Measurements from ENCODE around the gene HTR5A. TPM values are rescaled to one million over a fixed set of nuclear protein-coding genes. Genes with fewer than 3 reads are reported as not detected.
"Not testable (repeated sequence)": the region's sequence is repeated elsewhere in the genome, so short reads cannot be mapped to it uniquely, and the experiment has no call there.

The HTR5A gene
- polyA plus RNA-seq (2013, experiment 1 of 4) = not detected
- polyA plus RNA-seq (2013, experiment 2 of 4) = not detected
- not detected for polyA plus RNA-seq (2013, experiment 3 of 4)
- not detected for polyA plus RNA-seq (2013, experiment 4 of 4)

GRCh38 chr7:155069992-155070751 is at the start of gene HTR5A:
Gene HTR5A, plus strand, starts transcription at chr7:155070324. Its CDS starts 576 bp downstream, at chr7:155070900.
- 5 to 6% methylated on average over 48 of the region's 48 CpGs for WGBS, 2 experiments
- no peak within 1 kb of the TSS for H3K27ac ChIP-seq (ENCODE audit: insufficient read depth, low read depth, low read length, poor library complexity, severe bottlenecking)
- peak within 1 kb of the TSS; percentile 28 for H3K4me3 ChIP-seq (ENCODE audit: insufficient read depth, low read depth, low read length)
- H3K9me3 ChIP-seq (ENCODE audit: control insufficient read depth, low read length) = no peaks in the 10 kb centered on the region
- no peaks in the 10 kb centered on the region for H3K4me1 ChIP-seq (ENCODE audit: control insufficient read depth, insufficient read depth, low read length)
- peaks cover 29% of the 10 kb centered on the region for H3K27me3 ChIP-seq (ENCODE audit: control insufficient read depth, insufficient read depth, low read length, poor library complexity, severe bottlenecking)
- H3K36me3 ChIP-seq (ENCODE audit: control insufficient read depth, insufficient read depth, low read length) = no peaks in the 10 kb centered on the region

- Histone ChIP-seq H3K9me3 (ENCODE audit: control insufficient read depth, low read length) (no peaks in the 10 kb centered on the region), H3K27me3 (ENCODE audit: control insufficient read depth, insufficient read depth, low read length, poor library complexity, severe bottlenecking) (no peaks in the 10 kb centered on the region), H3K27ac (ENCODE audit: insufficient read depth, low read depth, low read length, poor library complexity, severe bottlenecking) (no peak overlapping the region), H3K4me1 (ENCODE audit: control insufficient read depth, insufficient read depth, low read length) (no peaks in the 10 kb centered on the region), H3K4me3 (ENCODE audit: insufficient read depth, low read depth, low read length) (no peak overlapping the region), H3K36me3 (ENCODE audit: control insufficient read depth, insufficient read depth, low read length) (no peaks in the 10 kb centered on the region)
- 78 to 79% methylated on average over 5 of the region's 5 CpGs for WGBS, 2 experiments
Measured at GRCh38 chr7:155020996-155021395, 49.1 kb upstream of the HTR5A start.

GRCh38 chr7:155021699-155022145 is 48.4 kb upstream of the HTR5A start:
- no peaks in the 10 kb centered on the region for H3K9me3 ChIP-seq (ENCODE audit: control insufficient read depth, low read length)
- no peaks in the 10 kb centered on the region for H3K4me1 ChIP-seq (ENCODE audit: control insufficient read depth, insufficient read depth, low read length)
- 93 to 95% methylated on average over 7 of the region's 7 CpGs for WGBS, 2 experiments
- H3K27me3 ChIP-seq (ENCODE audit: control insufficient read depth, insufficient read depth, low read length, poor library complexity, severe bottlenecking) = no peaks in the 10 kb centered on the region
- H3K36me3 ChIP-seq (ENCODE audit: control insufficient read depth, insufficient read depth, low read length) = no peaks in the 10 kb centered on the region
- no peak overlapping the region for H3K4me3 ChIP-seq (ENCODE audit: insufficient read depth, low read depth, low read length)
- no peak overlapping the region for H3K27ac ChIP-seq (ENCODE audit: insufficient read depth, low read depth, low read length, poor library complexity, severe bottlenecking)

DNA sequence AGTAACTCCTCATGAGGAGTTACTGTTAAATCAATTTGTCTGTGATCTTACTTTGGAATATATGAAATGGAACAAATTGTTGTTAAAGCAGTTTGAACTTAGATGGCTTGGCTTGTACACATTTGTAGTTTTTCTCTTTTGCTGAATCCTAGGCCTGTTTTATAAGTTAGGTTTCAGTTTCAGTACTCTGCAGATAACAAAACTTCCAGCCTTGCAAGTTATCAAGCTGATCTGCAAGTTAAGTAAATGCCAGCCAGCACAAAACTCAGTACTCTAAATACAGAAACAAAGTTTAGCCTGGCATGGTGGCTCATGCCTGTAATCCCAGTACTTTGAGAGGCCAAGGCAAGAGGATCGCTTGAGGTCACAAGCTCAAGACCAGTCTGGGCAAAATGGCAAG is 42.2 kb upstream of the HTR5A start:
- Histone ChIP-seq H3K9me3 (ENCODE audit: control insufficient read depth, low read length) (no peaks in the 10 kb centered on the region), H3K27me3 (ENCODE audit: control insufficient read depth, insufficient read depth, low read length, poor library complexity, severe bottlenecking) (no peaks in the 10 kb centered on the region), H3K36me3 (ENCODE audit: control insufficient read depth, insufficient read depth, low read length) (no peaks in the 10 kb centered on the region), H3K4me3 (ENCODE audit: insufficient read depth, low read depth, low read length) (no peak overlapping the region), H3K4me1 (ENCODE audit: control insufficient read depth, insufficient read depth, low read length) (no peaks in the 10 kb centered on the region), H3K27ac (ENCODE audit: insufficient read depth, low read depth, low read length, poor library complexity, severe bottlenecking) (no peak overlapping the region)
- 94 to 100% methylated on average over 1 of the region's 1 CpG for WGBS, 2 experiments

DNA sequence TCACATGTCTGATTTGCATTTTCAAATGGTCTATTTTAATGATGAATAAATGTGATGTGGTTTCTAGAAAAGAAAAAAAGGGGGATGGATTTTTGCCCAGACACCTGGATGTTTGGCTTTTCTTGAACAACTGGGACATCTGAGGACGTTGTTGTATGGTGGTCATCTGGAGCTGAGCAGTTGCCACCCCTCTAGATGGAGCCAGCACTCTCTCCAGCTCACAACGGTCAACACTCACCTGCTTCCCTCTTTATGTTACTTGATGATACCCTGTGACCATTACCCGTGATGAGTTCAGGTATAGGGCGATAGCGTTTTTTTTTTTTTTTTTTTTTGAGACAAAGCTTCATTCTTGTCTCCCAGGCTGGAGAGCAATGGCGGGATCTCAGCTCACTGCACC is 37.1 kb upstream of the HTR5A start:
- 89 to 90% methylated on average over 6 of the region's 6 CpGs for WGBS, 2 experiments
- H3K27ac ChIP-seq (ENCODE audit: insufficient read depth, low read depth, low read length, poor library complexity, severe bottlenecking) = no peak overlapping the region

GRCh38 chr7:155034495-155034894 is 35.6 kb upstream of the HTR5A start:
- 90 to 92% methylated on average over 14 of the region's 15 CpGs for WGBS, 2 experiments

More for the DNA sequence above, 37.1 kb upstream of the HTR5A start:
- Histone ChIP-seq H3K4me1 (ENCODE audit: control insufficient read depth, insufficient read depth, low read length) (no peaks in the 10 kb centered on the region), H3K9me3 (ENCODE audit: control insufficient read depth, low read length) (no peaks in the 10 kb centered on the region), H3K4me3 (ENCODE audit: insufficient read depth, low read depth, low read length) (no peak overlapping the region), H3K27me3 (ENCODE audit: control insufficient read depth, insufficient read depth, low read length, poor library complexity, severe bottlenecking) (no peaks in the 10 kb centered on the region), H3K36me3 (ENCODE audit: control insufficient read depth, insufficient read depth, low read length) (no peaks in the 10 kb centered on the region)

DNA sequence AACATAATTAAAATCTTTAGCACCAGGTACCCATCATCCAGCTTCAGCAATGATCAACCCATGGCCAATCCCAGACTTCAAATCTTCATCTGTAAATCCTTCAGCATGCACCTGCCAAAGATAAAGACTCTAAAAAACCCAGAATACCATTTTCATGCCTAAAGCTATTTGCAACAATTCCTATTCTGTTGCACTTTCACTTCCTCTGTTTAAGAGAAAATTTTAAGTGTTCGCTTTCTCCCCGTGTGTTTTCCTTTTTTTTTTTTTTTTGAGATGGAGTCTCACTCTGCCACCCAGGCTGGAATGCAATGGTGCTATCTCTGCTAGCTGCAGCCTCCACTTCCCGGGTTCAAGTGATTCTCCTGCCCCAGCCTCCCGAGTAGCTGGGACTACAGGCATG is 31.8 kb upstream of the HTR5A start:
- WGBS, 2 experiments = 87 to 94% methylated on average over 4 of the region's 4 CpGs
- no peaks in the 10 kb centered on the region for H3K36me3 ChIP-seq (ENCODE audit: control insufficient read depth, insufficient read depth, low read length)
- H3K27me3 ChIP-seq (ENCODE audit: control insufficient read depth, insufficient read depth, low read length, poor library complexity, severe bottlenecking) = no peaks in the 10 kb centered on the region
- no peak overlapping the region for H3K4me3 ChIP-seq (ENCODE audit: insufficient read depth, low read depth, low read length)
- H3K27ac ChIP-seq (ENCODE audit: insufficient read depth, low read depth, low read length, poor library complexity, severe bottlenecking) = no peak overlapping the region
- H3K9me3 ChIP-seq (ENCODE audit: control insufficient read depth, low read length) = no peaks in the 10 kb centered on the region
- H3K4me1 ChIP-seq (ENCODE audit: control insufficient read depth, insufficient read depth, low read length) = no peaks in the 10 kb centered on the region

More at GRCh38 chr7:155034495-155034894, 35.6 kb upstream of the HTR5A start:
- not testable (repeated sequence) for H3K27ac ChIP-seq (ENCODE audit: insufficient read depth, low read depth, low read length, poor library complexity, severe bottlenecking); H3K4me1 ChIP-seq (ENCODE audit: control insufficient read depth, insufficient read depth, low read length); H3K4me3 ChIP-seq (ENCODE audit: insufficient read depth, low read depth, low read length); H3K36me3 ChIP-seq (ENCODE audit: control insufficient read depth, insufficient read depth, low read length); H3K27me3 ChIP-seq (ENCODE audit: control insufficient read depth, insufficient read depth, low read length, poor library complexity, severe bottlenecking); H3K9me3 ChIP-seq (ENCODE audit: control insufficient read depth, low read length)

GRCh38 chr7:155043756-155044155 is 26.4 kb upstream of the HTR5A start:
- Histone ChIP-seq H3K4me3 (ENCODE audit: insufficient read depth, low read depth, low read length) (no peak overlapping the region), H3K4me1 (ENCODE audit: control insufficient read depth, insufficient read depth, low read length) (no peaks in the 10 kb centered on the region), H3K27me3 (ENCODE audit: control insufficient read depth, insufficient read depth, low read length, poor library complexity, severe bottlenecking) (no peaks in the 10 kb centered on the region), H3K36me3 (ENCODE audit: control insufficient read depth, insufficient read depth, low read length) (no peaks in the 10 kb centered on the region), H3K9me3 (ENCODE audit: control insufficient read depth, low read length) (no peaks in the 10 kb centered on the region), H3K27ac (ENCODE audit: insufficient read depth, low read depth, low read length, poor library complexity, severe bottlenecking) (no peak overlapping the region)
- 90 to 92% methylated on average over 4 of the region's 4 CpGs for WGBS, 2 experiments

DNA sequence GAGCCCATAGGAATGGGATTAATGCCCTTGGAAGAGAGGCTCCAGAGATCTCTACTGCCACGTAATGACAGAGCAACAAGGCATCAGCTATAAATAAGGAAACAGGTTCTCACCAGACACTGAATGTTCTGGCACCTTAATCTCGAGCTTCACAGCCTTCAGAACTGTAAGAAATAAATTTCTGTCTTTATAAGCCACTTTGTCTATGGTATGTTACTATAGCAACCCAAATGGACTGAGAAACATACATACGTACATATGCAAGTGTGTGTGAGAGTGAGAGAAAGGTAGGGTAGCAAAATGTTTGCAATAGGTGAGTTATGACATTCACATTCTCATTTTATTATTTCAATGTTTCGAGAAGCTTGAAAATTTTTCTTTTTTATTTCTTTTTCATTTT is 22.1 kb upstream of the HTR5A start:
- no peaks in the 10 kb centered on the region for H3K27me3 ChIP-seq (ENCODE audit: control insufficient read depth, insufficient read depth, low read length, poor library complexity, severe bottlenecking)
- no peak overlapping the region for H3K27ac ChIP-seq (ENCODE audit: insufficient read depth, low read depth, low read length, poor library complexity, severe bottlenecking)
- no peak overlapping the region for H3K4me3 ChIP-seq (ENCODE audit: insufficient read depth, low read depth, low read length)
- H3K9me3 ChIP-seq (ENCODE audit: control insufficient read depth, low read length) = no peaks in the 10 kb centered on the region
- 88 to 95% methylated on average over 3 to 4 of the region's 4 CpGs for WGBS, 2 experiments
- no peaks in the 10 kb centered on the region for H3K4me1 ChIP-seq (ENCODE audit: control insufficient read depth, insufficient read depth, low read length)
- H3K36me3 ChIP-seq (ENCODE audit: control insufficient read depth, insufficient read depth, low read length) = no peaks in the 10 kb centered on the region

DNA sequence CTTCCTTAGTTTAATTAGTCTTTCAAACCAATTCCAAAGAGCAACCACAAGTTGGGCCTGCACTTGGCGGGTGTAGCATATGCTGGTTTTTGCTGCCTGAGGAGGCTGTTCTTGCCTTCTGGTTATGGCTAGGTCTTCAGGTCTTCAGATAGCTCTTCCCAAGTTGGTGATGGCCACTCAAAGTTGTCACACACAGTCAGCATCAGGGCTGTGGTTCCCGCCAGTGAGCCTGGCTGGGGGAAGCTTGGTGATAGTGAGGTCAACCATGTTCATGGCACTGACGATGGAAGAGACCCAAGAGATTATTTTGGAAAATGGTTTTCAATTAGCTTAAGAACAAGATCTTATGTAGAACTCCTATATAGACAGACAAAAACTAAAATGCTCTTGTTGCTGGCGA is 18.8 kb upstream of the HTR5A start:
- no peak overlapping the region for H3K4me3 ChIP-seq (ENCODE audit: insufficient read depth, low read depth, low read length)
- H3K9me3 ChIP-seq (ENCODE audit: control insufficient read depth, low read length) = no peaks in the 10 kb centered on the region
- H3K36me3 ChIP-seq (ENCODE audit: control insufficient read depth, insufficient read depth, low read length) = no peaks in the 10 kb centered on the region
- H3K27ac ChIP-seq (ENCODE audit: insufficient read depth, low read depth, low read length, poor library complexity, severe bottlenecking) = no peak overlapping the region
- no peaks in the 10 kb centered on the region for H3K27me3 ChIP-seq (ENCODE audit: control insufficient read depth, insufficient read depth, low read length, poor library complexity, severe bottlenecking)
- no peaks in the 10 kb centered on the region for H3K4me1 ChIP-seq (ENCODE audit: control insufficient read depth, insufficient read depth, low read length)
- WGBS, 2 experiments = 94 to 97% methylated on average over 4 of the region's 4 CpGs
